AG09309 (cell line): ENCODE data around the gene NIF3L1.
A peak's percentile ranks its signal among the peaks of the same experiment; 100 is the strongest.
"Not testable (repeated sequence)": the region's sequence is repeated elsewhere in the genome, so short reads cannot be mapped to it uniquely, and the experiment has no call there.

ENCODE experiments used
- DNase-seq: peaks from one replicate; pipeline ENCODE4 v3.0.0-alpha.2; 2010; ENCODE audit warnings: low read depth
- H3K4me3 ChIP-seq: 2 replicates; pipeline ENCODE4 v1.5.1; 2011; ENCODE audit warnings: mild to moderate bottlenecking, low read depth, low read length, moderate library complexity; ENCODE audit not compliant: control insufficient read depth
- TF ChIP-seq, protein P1 (sequence below): IDR thresholded peaks from 2 replicates; pipeline ENCODE4 v1.5.1; 2011; ENCODE audit warnings: mild to moderate bottlenecking, low read depth, low read length, inconsistent platforms; ENCODE audit not compliant: insufficient read depth, control insufficient read depth; ENCODE audit errors: missing control alignments

The NIF3L1 gene

DNA sequence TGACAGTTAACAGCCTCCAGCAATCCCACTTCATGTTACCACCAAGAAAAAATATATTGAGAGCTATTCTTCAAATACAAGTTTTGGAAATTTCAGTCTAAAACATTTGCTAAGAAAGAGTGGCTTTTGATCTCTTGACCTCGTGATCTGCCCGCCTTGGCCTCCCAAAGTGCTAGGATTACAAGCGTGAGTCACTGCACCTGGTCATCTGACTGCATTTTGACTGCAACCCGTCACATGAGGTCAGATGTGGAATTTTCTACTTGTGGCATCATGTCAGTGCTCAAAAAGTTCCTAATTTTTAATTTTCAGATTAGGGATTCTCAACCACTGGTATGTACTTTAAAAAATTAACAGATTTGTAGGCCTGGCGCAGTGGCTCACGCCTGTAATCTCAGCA lies 15.6 kb upstream of the NIF3L1 start:
- H3K4me3 ChIP-seq, result no peak overlapping the region
- DNase-seq, result no peak
- TF ChIP-seq, protein P1, sequence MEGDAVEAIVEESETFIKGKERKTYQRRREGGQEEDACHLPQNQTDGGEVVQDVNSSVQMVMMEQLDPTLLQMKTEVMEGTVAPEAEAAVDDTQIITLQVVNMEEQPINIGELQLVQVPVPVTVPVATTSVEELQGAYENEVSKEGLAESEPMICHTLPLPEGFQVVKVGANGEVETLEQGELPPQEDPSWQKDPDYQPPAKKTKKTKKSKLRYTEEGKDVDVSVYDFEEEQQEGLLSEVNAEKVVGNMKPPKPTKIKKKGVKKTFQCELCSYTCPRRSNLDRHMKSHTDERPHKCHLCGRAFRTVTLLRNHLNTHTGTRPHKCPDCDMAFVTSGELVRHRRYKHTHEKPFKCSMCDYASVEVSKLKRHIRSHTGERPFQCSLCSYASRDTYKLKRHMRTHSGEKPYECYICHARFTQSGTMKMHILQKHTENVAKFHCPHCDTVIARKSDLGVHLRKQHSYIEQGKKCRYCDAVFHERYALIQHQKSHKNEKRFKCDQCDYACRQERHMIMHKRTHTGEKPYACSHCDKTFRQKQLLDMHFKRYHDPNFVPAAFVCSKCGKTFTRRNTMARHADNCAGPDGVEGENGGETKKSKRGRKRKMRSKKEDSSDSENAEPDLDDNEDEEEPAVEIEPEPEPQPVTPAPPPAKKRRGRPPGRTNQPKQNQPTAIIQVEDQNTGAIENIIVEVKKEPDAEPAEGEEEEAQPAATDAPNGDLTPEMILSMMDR, result no peak

DNA sequence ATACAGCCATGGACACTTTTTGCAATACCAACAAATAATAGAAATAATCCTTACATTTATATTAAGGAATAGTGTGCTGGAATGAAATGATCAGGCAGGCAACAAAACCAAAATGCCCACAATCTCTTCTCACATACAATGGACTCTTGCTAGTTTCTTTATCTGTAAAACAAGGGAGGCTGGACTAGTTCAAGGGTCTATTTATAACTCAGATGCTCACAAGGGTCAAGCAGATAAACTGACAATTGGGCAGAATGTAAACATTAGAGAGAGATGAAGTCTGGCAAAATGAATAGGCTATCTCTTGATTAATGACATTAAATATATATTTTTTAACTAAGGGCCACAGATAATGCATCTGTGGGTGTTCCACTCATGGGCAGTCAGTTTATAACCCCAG lies 11.7 kb upstream of the NIF3L1 start:
- no peak overlapping the region for H3K4me3 ChIP-seq
- no peak for DNase-seq
- TF ChIP-seq, protein P1, result no peak

DNA sequence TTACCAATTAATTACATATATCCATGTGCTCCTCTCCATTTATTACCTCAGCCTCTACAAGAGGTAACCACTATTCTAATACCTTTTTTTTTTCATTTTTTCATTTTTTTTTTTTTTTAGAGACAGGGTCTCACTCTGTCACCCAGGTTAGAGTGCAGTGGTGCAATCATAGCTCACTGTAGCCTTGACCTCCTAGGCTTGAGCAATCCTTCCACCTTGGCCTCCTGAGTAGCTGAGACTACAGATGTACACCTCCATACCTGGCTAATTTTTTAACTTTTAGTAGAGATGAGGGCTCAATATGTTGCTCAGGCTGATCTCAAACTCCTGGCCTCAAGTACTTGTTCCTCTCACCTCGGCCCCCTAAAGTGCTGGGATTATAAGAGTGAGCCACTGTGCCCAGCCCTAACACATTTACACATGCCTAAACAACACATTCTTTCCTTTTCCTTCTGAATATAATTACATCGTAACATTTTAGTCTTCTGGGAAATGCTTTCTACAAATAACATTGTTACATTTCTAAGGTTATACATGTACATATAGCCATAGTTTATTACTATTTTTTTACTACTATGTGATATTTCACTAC lies 10.8 kb upstream of the NIF3L1 start:
- TF ChIP-seq, protein P1, result no peak
- no peak for DNase-seq
- H3K4me3 ChIP-seq, result no peak overlapping the region

DNA sequence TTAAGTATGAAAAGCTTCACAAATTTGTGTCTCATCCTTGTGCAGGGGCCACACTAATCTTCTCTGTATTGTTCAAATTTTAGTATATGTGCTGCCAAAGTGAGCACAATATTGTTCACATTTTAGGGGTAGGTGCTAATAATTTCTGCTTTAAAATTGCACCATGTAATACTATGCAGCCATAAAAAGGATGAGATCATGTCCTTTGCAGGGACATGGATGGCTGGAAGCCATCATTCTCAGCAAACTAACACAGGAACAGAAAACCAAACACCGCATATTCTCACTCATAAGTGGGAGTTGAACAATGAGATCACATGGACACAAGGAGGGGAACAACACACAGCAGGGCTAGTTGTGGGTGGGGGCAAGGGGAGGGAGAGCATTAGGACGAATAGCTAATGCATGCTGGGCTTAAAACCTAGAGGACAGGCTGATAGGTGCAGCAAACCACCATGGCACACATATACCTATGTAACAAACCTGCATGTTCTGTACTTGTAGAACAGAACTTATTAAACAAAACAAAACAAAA lies 7.4 kb upstream of the NIF3L1 start:
- not testable (repeated sequence) for H3K4me3 ChIP-seq, DNase-seq

DNA sequence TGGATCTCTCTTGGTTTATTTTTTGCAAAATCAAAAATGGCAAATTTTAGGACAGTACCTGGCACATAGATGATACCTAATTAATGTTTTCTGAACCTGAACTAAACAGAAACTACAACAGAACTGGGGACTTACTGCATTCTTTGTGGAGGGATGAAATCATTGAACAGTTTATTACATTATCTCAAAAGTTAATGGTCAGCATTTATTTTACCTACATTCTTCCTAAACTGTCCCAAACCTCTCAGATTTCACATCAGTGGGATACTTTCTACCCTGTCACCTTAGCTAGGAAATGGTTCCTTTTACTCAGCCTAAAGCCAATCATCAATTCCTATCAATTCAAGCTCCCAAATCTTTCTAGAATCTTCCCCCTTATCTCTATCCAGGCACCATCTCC lies 10.3 kb downstream of the NIF3L1 start:
- H3K4me3 ChIP-seq, result no peak overlapping the region
- TF ChIP-seq, protein P1, result no peak

DNA sequence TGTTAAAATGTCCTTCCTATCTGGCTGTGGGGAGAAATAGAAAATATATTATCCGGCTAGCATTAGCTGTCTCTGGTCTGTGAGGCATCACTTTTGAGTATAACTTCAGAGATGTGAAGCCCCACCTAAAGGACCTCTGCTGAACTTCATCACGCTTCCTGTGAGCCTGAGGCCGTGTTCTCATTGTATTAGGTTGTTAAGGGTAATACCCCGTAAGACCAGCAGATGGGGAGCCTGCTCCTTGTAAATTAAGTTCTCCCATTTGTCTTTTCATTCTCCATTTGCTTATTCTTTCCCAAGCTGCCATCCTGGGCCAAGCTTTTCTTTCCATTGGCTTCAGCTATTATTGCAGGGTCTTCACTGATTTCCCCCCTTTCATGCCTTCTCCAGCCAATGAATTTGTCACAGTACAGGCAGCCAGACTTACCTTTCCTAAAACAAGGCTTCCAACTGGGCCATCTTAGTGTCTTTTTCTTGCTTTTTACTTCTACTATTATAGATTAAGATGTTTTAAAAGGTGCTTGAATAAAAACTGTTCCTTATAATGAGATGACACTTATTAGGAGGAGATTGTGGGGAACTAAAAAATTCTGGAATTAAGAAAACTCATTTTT lies 12.4 kb downstream of the NIF3L1 start:
- TF ChIP-seq, protein P1, result peak; percentile 77
- peak; percentile 76 for DNase-seq
- H3K4me3 ChIP-seq, result no peak overlapping the region

More for the DNA sequence above, 10.3 kb downstream of the NIF3L1 start:
- DNase-seq, result no peak

DNA sequence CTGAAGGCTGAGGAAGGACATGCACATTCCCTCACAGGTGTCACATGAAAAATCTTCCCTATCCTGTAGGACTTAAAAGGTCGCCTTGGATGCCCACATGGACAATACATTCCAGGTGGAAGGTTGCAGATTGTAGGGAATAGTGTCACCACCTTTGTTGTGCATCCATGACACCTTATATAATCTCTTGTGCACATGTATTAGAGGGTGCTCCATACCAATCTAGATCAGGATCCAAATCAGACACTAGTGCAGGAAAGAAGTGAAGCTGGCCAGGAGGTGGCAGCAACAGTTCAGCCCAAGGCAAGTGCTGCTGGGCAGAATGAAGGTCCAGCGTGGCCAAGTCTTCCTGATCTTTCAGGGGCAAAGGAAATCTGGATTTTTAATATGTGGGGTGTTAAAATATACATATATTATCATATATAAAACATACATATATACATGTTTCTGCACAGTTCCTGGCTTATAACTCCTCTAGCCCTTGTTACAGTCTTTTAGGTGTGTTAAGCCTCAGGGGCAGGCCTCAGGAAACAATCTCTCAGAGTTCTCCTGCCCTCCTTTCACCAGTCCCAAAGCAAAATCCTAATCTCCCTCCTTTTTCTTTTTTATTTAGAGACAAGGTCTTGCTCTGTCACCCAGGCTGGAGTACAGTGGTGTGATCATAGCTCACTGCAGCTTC lies 16.6 kb downstream of the NIF3L1 start:
- TF ChIP-seq, protein P1, result peak; percentile 83
- H3K4me3 ChIP-seq, result no peak overlapping the region
- no peak for DNase-seq
